Measurements from ENCODE around the gene TMCC1.

Gene TMCC1

DNA sequence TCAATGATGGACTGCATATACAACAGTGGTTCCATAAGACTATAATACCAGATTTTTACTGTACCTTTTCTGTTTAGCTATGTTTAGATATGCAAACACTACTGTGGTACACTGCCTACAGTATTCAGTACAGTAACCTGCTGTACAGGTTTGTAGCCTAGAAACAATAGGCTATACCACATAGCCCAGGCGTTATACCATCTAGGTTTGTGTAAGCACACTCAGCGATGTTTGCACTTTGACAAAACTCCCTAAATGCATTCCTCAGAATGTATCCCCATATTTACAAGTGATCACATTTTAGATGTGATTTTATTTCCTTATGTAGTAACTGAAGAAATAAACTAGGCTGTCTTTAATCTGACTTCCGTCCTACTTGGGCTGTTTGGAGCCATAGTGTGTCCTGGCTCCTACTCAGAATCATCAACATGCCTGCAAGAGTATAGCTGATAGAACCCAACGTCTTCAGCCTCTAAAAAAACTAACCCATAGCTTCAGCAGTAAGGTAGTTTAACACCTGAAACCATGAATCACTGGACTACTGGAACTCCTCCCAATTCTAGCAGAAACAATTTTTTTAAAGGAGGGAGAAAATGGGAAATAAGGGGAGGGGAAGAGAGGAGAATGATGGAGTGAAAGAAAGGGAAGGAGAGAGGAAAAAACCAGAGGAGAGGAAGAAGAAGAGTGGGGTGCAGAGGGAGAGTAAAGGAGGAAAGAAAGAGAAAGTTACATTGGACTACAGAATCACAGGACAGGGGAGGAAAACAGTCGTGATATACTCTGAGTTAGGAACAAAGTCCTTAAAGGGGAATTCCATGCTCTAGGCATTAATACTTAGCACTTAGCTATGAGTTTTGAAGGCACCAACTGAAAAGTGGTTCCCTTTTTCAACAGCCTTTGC, 219.4 kb downstream of the TMCC1 start:
- TF ChIP-seq GATA1 (IDR thresholded peaks at IDR 0.05; ENCODE audit: low read depth, low read length) (no peak), POLR2A (IDR thresholded peaks at IDR 0.05; ENCODE audit: low read length) (no peak)
- DNase-seq = no peak

DNA sequence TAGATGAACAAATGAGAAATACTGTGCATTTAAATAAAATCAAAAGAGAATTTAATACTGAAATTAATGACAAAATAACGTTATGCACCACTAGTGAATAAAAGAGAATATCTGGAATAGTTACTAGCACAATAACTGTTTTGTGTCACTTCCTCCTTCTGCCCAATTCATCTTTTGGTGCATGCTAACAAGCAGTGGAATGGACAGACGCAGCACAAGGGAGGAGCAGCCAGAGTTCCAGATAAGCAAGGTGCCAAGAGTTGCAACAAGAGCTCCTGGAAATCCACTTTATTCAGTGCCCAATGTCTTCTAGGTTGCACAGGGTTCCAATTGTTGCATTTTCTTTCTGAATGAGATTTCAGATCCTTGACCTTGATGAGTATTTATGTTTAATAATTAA, 220.5 kb downstream of the TMCC1 start:
- DNase-seq = peak; percentile 57 to 67
- TF ChIP-seq POLR2A (IDR thresholded peaks at IDR 0.05; ENCODE audit: low read length) = no peak

DNA sequence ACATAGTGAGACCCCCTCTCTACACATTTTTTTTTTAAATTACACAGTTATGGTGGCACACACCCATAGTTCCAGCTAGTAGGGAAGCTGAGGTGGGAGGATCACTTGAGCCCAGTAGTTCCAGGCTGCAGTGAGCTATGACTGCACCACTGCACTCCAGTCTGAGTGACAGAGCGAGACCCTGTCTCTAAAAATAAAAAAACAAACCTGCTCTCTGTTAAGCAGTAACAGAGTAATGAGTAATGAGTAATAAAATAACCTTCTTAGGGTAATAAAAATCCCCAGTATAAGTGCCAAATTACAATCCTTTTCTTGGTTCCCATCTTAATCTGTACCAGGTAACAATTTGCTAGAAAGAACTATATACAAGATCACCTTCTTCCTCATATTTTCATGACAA, 221.1 kb downstream of the TMCC1 start:
- no peak for DNase-seq
- TF ChIP-seq GATA1 (IDR thresholded peaks at IDR 0.05; ENCODE audit: low read depth, low read length) = no peak
- no peak for TF ChIP-seq POLR2A (IDR thresholded peaks at IDR 0.05; ENCODE audit: low read length)

DNA sequence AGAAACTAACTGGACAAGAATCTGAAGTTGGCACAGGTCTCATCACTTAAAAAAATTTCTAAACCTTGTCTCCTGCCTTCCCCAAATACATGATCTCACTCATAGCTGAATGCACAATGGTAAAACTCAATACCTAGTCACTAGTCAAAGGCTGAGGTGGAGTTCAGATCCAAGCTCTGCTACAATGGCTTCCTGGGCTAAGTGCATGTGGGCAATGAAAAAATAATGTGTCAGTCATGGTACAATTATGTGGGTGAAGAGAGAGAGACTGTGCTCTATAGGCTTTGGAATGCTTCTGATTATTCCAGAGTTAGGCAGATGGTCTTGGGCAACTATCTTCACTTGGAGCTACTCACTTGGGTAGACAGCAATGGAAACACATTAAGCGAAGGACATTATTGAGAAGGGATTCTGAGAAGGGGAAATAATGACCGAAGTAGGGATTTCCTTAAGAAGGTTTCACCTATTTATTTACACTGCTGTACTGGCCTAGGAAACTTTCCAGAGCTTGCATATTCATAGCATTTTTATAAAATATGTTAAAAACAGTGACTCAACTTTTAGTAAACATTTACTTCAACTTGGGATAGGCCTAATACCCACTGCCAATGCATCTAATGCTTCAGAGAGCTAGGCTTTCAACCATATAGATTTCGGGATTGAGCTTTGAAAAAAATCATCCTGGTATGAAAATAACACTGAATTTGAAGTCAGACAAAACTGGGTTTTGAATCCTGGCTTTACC, 228.3 kb downstream of the TMCC1 start:
- no peak for DNase-seq

DNA sequence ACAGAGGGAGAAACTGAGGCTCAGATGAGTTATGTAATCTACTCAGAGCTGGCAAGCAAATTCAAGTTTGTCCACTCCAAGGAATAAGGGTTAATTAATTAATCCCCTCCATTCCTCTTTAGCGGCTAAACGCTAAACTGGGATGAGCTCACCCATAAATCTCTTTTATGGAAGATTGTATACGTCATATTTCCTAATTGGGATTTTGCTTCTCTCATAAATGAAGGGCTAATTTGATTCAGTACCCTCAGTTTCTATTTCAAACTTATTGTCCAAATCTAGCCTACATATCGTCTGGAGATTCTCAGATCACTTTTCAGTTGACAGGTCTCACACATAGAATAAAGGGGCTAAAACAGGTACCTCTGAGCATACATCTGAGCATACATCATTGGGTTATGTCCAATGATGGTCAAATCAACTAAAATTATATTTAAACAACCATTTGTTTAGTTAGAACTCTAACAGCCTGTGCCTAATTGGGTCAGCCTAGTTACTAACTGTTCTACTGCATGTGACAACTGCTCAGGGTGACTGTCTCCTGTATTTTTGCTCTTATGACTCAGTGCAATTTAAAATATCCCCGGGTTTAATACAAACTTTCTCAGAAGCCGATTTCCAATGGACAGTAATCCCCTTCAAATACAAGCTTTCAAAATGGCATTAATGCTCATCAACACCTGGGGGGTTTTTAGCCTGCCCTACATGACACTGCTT, 229.4 kb downstream of the TMCC1 start:
- no peak for DNase-seq
- no peak for TF ChIP-seq POLR2A (IDR thresholded peaks at IDR 0.05; ENCODE audit: low read length)
- TF ChIP-seq GATA1 (IDR thresholded peaks at IDR 0.05; ENCODE audit: low read depth, low read length) = no peak

More for the DNA sequence above, 228.3 kb downstream of the TMCC1 start:
- TF ChIP-seq POLR2A (IDR thresholded peaks at IDR 0.05; ENCODE audit: low read length) = no peak
- TF ChIP-seq GATA1 (IDR thresholded peaks at IDR 0.05; ENCODE audit: low read depth, low read length) = no peak

DNA sequence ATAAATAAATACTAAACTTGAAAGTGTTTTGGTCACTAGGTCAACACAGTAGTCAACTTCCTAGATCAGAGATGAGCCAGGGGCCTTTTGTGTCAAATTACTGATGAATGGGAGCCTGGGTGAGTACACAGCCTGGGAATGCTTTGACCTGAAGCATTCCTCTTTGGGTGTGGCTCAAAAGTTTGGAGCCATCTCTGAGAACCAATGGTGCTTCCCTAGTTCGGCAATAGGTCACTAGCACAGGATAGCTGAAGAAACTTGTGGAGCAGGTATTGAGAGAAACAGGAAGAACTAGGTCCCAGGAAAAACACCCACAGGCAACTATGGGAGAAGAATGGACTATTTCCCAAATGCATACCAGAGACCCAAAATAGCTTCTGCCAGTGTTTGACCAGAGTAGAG, 230.5 kb downstream of the TMCC1 start:
- DNase-seq = no peak
- TF ChIP-seq GATA1 (IDR thresholded peaks at IDR 0.05; ENCODE audit: low read depth, low read length) (no peak), POLR2A (IDR thresholded peaks at IDR 0.05; ENCODE audit: low read length) (no peak)

DNA sequence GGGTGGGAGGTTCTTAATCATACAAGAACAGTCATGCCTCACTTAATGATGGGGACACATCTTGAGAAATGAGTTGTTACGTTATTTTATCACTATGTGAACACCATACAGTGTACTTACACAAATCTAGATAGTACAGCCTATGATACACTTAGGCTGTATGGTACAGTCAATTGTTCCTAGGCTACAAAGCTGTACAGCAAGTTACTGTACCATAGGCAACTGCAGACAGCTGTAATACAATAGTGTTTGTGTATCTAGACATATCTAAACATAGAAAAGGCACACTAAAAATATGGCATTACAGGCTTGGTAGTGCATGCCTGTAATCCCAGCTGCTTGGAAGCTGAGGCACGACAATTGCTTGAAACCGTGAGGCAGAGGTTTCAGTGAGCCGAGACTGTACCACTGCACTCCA, 231.3 kb downstream of the TMCC1 start:
- TF ChIP-seq POLR2A (IDR thresholded peaks at IDR 0.05; ENCODE audit: low read length) = no peak
- TF ChIP-seq GATA1 (IDR thresholded peaks at IDR 0.05; ENCODE audit: low read depth, low read length) = no peak
- peak in 1 of 2 experiments; percentile 8 for DNase-seq

DNA sequence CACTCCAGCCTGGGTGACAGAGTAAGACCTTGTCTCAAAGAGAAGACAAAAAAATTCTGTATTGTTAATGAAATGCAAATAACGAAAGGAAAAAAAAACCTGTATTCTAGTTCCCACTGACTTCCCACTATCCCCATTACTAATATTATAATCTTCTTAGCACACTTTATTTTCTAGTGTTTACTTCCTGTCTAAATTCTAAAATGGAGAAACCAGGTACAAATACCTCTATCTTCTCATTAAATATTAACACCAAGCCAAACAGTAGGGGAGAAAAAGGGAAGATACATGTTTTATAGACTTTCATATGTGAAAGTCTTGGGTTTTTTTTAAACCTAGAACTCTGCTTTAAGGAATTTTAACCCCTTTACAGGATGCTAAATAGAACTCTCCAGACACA, 231.7 kb downstream of the TMCC1 start:
- DNase-seq = no peak
- TF ChIP-seq GATA1 (IDR thresholded peaks at IDR 0.05; ENCODE audit: low read depth, low read length) (no peak), POLR2A (IDR thresholded peaks at IDR 0.05; ENCODE audit: low read length) (no peak)

DNA sequence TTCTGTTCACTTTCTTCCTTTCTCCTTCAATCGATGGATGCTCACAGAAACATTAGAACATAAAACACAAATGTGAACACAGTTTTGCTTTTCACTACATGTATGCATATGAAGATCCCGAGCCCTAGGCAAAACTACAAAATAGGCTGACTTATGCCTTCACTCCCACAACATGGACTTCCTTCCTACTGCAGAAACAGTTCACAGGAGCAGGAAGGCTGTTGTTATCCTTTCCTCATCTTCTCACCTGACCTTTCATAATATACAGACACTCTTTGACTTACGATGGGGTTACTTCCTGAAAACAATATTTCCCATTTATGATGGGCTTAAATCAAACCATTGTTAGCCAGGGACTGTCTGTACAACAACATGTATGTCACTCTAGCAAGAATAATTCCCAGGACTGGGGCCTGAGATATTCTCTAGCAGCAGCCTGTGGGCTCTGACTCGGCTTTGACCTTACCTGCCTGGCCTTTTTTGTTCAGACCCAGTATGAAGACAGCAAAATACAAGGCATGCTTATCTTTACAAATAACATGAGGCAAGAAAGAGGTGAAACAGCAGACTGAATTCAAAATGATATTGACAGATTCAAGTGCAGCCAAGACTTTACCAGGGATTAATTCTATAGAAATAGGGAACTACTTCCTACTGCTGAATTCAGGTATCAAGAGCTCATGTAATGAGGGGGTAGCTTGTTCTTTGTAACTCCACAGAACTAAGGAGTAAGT, 235.2 kb downstream of the TMCC1 start:
- DNase-seq = peak in 1 of 2 experiments; percentile 35
- TF ChIP-seq POLR2A (IDR thresholded peaks at IDR 0.05; ENCODE audit: low read length) (no peak), GATA1 (IDR thresholded peaks at IDR 0.05; ENCODE audit: low read depth, low read length) (no peak)

DNA sequence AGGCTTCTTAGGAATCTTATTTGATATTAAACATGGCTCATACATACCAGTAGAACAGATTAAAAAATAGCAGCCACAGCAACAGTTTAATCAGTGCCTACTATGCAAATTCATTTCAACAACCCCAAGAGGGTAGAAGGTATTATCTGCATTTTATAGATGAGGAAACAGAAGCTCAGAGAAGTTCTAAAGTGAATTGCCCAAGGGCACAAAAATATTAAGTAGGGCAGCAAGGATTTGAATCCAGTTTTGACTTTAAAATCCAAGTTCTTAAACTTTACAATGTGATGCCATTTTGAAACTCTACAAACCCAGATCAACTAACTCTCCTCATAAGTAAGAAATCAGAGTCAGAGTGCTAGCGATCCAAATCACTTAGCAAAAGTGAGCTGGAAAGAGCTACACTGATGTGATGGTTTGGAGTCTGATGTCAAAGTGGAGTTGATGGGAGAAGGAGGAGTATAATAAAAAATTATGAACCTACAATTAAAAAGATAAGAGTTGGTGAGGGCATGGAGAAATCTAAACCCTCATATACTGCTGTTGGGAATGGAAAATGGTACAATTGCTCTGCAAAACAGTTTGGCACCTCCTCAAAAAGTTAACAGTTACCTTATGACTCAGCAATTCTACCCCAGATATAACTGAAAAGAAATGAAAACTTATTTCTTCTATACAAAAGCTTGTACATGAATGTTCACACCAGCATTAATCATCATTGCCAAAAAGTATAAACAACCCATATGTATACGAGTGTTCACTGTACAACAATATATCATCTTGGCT, 236.1 kb downstream of the TMCC1 start:
- TF ChIP-seq POLR2A (IDR thresholded peaks at IDR 0.05; ENCODE audit: low read length) = no peak
- no peak for TF ChIP-seq GATA1 (IDR thresholded peaks at IDR 0.05; ENCODE audit: low read depth, low read length)
- peak; percentile 24 to 40 for DNase-seq

DNA sequence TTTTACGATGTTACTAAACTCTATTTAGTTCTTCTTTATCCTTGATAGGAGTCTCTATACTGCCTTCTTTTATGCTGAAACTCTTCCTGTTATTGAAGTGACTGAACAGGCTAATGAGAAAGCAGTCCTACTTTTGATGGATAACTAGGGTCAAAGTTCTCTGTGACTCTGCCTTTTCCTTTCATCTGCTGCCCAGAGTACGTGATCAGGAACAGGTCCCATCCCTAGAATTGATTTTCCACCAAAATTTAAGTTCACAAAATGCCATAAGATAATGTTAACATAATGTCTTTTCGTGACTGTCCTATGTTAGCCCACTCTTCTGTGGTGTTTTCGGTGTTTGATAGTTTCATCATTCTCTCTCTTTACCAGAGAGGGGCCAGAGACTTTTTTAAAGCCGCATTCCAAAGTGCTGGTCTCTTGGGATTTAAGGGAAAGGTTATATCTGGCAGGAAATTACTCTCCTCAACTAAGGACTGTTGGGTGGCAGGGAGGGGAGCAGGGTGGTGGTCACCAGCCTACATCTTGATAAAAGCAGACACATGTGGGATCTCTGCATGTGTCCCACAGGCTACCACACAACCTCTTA, 236.8 kb downstream of the TMCC1 start:
- no peak for TF ChIP-seq GATA1 (IDR thresholded peaks at IDR 0.05; ENCODE audit: low read depth, low read length)
- no peak for TF ChIP-seq POLR2A (IDR thresholded peaks at IDR 0.05; ENCODE audit: low read length)
- DNase-seq = no peak

DNA sequence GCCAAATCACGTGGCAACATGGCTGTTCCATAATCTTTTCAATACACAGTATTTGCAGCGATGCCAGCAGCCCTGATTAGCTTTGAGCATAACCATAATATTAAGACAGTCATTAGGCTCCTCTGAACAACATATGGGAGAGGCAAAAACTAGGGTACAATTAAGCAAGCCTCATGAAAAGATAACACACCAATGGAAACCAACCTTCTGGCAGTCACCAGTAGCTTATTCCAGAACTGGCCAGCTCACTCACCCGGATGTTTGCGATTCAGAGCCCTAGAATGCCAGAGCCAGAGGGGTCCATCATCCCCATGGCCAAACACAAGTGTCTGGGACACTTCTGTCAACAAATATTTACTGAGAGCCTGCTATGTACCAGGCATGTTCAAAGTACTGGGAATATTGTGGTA, 238.2 kb downstream of the TMCC1 start:
- TF ChIP-seq GATA1 (IDR thresholded peaks at IDR 0.05; ENCODE audit: low read depth, low read length) (no peak), POLR2A (IDR thresholded peaks at IDR 0.05; ENCODE audit: low read length) (no peak)
- peak; percentile 12 to 61 for DNase-seq
